K562 (cell line): ENCODE data around the gene CEP57. TPM values are rescaled to one million over a fixed set of nuclear protein-coding genes. Genes with fewer than 3 reads are reported as not detected.
A peak's percentile ranks its signal among the peaks of the same experiment; 100 is the strongest.

Source experiments
- E2F6 ChIP-seq, 2 experiments: IDR thresholded peaks; 2 replicates each; pipeline ENCODE4 v1.6.1; 2011; ENCODE audit warnings: borderline replicate concordance in 1 of 2, control low read depth in 1 of 2, low read depth in 1 of 2, low read length in 1 of 2, mild to moderate bottlenecking in 1 of 2, mixed read lengths in 1 of 2, moderate library complexity in 1 of 2; ENCODE audit not compliant: insufficient read depth in 1 of 2, insufficient read length in 1 of 2, poor library complexity in 1 of 2, severe bottlenecking in 1 of 2; ENCODE audit errors: extremely low read depth in 1 of 2
- ELK1 ChIP-seq: sonication (generic); formaldehyde crosslinking; IDR thresholded peaks from 2 replicates; pipeline ENCODE4 v1.8.1; 2022; ENCODE audit warnings: missing genetic modification reagents
- LARP7 ChIP-seq: fragments of 450-650 bp; IDR thresholded peaks from 2 replicates; pipeline ENCODE4 v1.6.1; 2016
- NCOR1 ChIP-seq: fragments of 450-650 bp; IDR thresholded peaks from 2 replicates; pipeline ENCODE4 v1.6.1; 2016; ENCODE audit warnings: mild to moderate bottlenecking, moderate library complexity
- NFXL1 ChIP-seq: fragments of 450-650 bp; formaldehyde crosslinking; IDR thresholded peaks from 2 replicates; pipeline ENCODE4 v1.4.0; 2021; ENCODE audit warnings: mild to moderate bottlenecking
- POLR3A ChIP-seq: IDR thresholded peaks from 2 replicates; pipeline ENCODE4 v1.6.1; 2011; ENCODE audit warnings: borderline replicate concordance, mild to moderate bottlenecking, moderate library complexity; ENCODE audit not compliant: insufficient read length, insufficient read depth; ENCODE audit errors: extremely low read depth
- RBM14 ChIP-seq: fragments of 200-400 bp; formaldehyde crosslinking; IDR thresholded peaks from 2 replicates; pipeline ENCODE4 v1.6.1; 2018; ENCODE audit warnings: low read depth, mild to moderate bottlenecking, low read length, moderate library complexity, borderline replicate concordance; ENCODE audit not compliant: insufficient read depth
- RERE ChIP-seq: sonication (generic); formaldehyde crosslinking; IDR thresholded peaks from 2 replicates; pipeline ENCODE4 v1.8.0; 2023; ENCODE audit warnings: missing genetic modification reagents, mild to moderate bottlenecking, borderline replicate concordance
- RFX5 ChIP-seq: IDR thresholded peaks from 2 replicates; pipeline ENCODE4 v1.6.1; 2011; ENCODE audit warnings: low read depth, mild to moderate bottlenecking, improper control_type of control experiment, low read length
- SMAD1 ChIP-seq: fragments of 150-350 bp; IDR thresholded peaks from 2 replicates; pipeline ENCODE4 v1.6.1; 2014; ENCODE audit warnings: low read length, low read depth; ENCODE audit not compliant: partially characterized antibody
- SRSF7 ChIP-seq: fragments of 200-400 bp; formaldehyde crosslinking; optimal IDR thresholded peaks from 2 replicates; pipeline ENCODE3; 2017; ENCODE audit warnings: mild to moderate bottlenecking, low read depth, low read length
- ZMIZ1 ChIP-seq, 2 experiments: fragments of 150-350 bp in 1 of 2; IDR thresholded peaks; 2 replicates each; pipeline ENCODE4 v1.6.1; 2012 to 2016; ENCODE audit warnings: low read depth in 2 of 2, low read length in 2 of 2, mild to moderate bottlenecking in 1 of 2, moderate library complexity in 1 of 2
- polyA plus RNA-seq, 8 experiments: library from polyadenylated mRNA; depleted of rRNA in 4 of 8; stranded (reverse) in 5 of 8; unstranded in 3 of 8; fragments of >200 nt; fragmentation: Nextera tagmentation in 2 of 8; fragmentation: Illumina TruSeq in 1 of 8; extraction: Ambion mirVana in 2 of 8; extraction: Trizol in 1 of 8; gene quantifications; 2 replicates each; pipeline versions ENCODE4 v1.2.1 to v1.2.3, GENCODE V29; 2011 to 2014; ENCODE audit warnings: inconsistent platforms in 1 of 8, missing spikeins in 1 of 8
- total RNA-seq, 7 experiments: library from RNA; depleted of rRNA in 6 of 7; stranded (reverse); fragments of >200 nt in 6 of 7; fragmentation: Illumina TruSeq in 2 of 7; extraction: Trizol in 2 of 7; gene quantifications; 2 replicates each; pipeline versions ENCODE4 v1.2.1 to v1.2.3, GENCODE V29; 2011 to 2021; ENCODE audit warnings: low replicate concordance in 1 of 7

Gene CEP57
- total and polyA plus RNA-seq, 9 of the 15 experiments (the other 6 are each of a cell fraction or from before 2014, with no cell fraction given): 25.1 to 88.1 (median 65.2) TPM

- TF ChIP-seq NFXL1 (CRISPR knock-in tag) (no peak), LARP7 (no peak), SRSF7 (no peak), RBM14 (no peak), NCOR1 (peak; percentile 12; the same call in 1 of the 2 replicates), ZMIZ1 (IDR thresholded peaks at IDR 0.05; ENCODE audit: low read depth in 2 of 2, low read length in 2 of 2) (no peak), RERE (no peak), SMAD1 (peak; percentile 22), RFX5 (peak; percentile 50; the same call in 1 of the 2 replicates), POLR3A (no peak), E2F6 (IDR thresholded peaks at IDR 0.05; ENCODE audit: borderline replicate concordance in 1 of 2, extremely low read depth in 1 of 2, insufficient read depth in 1 of 2, insufficient read length in 1 of 2, low read depth in 1 of 2, low read length in 1 of 2, poor library complexity in 1 of 2, severe bottlenecking in 1 of 2) (peak; percentile 30 to 38), ELK1 (no peak)
Observed at GRCh38 chr11:95790123-95790932, at the start of gene CEP57 (continued).
